Left renal cortex interstitium (tissue), 4 donors: ENCODE measurements around the gene DYNLT4. TPM values are rescaled to one million over a fixed set of nuclear protein-coding genes. Genes with fewer than 3 reads are reported as not detected.
"Not testable (repeated sequence)": the region's sequence is repeated elsewhere in the genome, so short reads cannot be mapped to it uniquely, and the experiment has no call there.

Experiments used
- DNase-seq, 4 donors: peaks; one replicate each; pipeline ENCODE4 v3.0.0-alpha.2; 2013; ENCODE audit warnings: low read depth in 4 of 4, low spot score in 2 of 4, missing footprints in 1 of 4
- polyA plus RNA-seq, 4 donors: library from polyadenylated mRNA; unstranded; fragments of 120-200 nt; gene quantifications; one replicate each; pipeline ENCODE4 v1.2.1, GENCODE V29; 2013; ENCODE audit not compliant: insufficient read length in 4 of 4

The DYNLT4 gene
- polyA plus RNA-seq, 4 donors, result 0.14 TPM; not detected in 3

DNA sequence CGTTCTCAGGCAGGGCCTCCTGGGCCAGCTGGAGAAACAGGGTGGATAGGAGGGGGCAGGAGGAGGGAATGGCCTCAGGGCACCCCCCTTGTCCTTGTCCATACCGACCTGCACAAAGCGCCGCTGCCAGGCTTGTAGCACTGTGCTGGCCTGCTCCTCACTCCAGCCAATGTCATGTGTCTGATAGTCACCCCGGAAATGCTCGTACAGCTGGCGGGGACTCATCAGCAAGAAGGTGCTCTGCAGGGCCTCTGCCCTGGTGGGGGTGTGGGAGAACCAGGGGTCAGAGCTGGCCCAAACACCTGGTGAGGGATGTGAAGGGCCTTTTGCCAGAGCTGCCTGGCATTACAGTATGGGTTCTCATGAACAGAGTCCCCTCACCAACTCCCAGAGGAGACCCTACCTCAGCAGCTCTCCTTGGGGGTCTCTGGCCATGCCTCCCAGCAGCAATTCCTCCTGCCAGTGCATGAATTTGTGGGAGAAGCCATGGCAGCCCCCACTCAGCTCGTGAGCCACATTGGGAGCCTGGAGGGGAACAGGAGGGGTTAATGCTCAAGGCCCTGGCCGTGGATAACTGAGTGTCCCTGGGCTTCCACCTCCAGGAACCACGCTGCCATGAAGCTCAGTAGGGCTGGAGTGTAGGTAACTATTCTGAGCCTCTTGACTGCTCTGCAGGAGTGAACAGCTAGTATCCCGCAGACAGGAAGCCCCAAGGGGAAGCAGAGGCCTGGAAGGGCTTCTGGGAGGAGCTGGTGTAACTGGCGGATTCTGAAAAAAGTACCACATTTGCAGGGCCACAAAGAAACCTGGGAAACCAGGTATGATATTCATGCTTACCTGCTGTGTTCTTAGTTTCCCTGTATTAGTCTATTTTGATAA, 22.6 kb upstream of the DYNLT4 start:
- no peak for DNase-seq

DNA sequence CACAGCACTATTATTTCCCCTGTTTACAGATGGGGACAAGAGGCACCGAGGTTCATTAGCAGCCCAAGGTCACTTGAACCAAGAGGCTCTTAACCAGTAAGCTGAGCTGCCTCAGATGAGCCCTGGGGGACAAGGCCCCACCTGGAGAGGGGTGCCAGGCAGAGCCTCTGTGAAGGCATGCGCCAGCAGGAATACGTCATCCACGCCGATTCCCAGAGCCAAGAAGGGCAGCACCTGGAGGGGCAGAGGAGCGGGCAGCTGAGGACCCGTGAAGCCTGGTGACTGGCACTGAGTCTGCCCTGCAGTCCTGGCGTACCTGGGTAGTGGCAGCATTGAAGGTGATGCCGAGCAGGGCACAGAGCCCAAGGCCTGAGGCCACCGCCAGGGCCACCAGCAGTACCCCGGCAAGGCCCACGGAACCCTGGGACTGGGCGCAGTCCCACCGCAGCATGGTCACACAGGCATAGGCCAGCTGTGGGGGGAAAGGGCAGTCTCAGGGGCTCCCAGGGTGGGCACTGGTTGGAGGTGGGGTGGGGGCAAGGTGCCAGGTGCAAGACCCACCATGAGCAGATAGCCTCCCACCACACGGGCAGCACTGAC, 21.8 kb upstream of the DYNLT4 start:
- no peak for DNase-seq

DNA sequence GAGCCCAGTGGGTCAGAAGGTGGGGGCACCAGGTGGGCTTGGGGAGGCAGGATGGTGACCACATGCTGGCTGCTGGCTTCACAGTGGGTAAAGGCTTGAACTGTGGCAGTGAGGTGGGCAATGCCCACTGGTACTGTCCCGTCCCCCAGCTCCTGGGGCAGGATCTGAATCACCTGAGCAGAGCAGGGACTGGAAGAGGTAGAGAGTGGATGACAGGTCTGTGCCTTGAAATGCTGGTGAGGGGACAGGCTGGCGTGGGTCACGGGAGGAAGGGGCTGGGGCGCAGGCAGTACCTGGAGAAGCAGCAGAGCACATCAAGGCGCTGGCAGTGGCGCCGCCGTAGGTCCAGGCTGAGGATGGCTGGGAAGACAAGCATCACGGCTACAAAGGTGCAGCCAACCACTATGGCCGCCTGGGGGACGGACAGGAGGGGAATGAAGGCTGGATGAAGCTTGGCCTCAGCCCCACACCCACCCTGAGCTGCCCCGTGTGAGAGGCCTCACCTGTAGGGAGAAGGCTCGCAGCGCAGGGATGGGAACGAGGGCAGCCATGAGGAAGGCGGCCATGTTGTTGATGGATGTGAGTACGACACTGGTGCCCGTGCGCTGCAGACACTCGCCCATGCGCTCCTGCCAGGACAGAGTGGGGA, 21.0 kb upstream of the DYNLT4 start:
- DNase-seq, result no peak

DNA sequence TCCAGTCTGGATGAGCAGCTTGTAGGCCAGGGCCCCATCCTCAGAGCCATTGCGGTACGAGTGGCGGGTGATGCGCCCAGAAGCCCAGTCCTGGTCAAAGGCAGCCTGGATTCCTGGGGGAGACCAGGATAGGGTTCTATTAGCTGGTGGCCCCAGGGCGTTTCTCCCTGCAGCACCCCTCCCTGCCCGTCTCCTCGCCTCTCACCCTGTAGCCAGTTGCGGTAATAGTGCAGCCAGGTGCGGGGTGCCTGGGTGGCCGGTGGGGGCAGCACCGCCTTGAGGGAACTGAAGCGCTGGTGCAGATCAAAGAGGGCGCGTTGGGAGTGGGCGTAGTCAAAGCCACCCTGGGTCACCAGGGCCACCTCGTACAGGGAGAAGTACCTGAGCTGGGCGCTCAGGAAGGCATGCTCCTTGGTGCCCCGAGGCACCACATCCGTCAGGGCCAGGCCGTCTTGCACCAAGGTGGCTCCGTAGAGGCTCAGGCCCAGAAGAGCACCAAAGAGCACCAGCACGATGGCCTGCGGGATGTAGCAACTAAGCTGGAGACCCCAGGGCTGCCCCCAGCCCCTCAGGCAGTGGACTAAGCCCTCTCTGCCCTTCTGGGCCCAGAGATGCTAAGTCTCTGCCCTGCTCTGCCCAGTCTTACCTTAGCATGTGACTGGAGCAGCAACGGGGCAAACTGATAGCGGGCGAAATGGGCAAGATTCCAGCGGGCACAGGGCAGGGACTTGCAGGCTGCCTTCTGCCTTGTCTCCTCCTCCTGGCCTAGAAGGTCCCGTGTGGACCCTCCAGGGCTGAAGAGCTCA, 20.2 kb upstream of the DYNLT4 start:
- DNase-seq, result no peak

DNA sequence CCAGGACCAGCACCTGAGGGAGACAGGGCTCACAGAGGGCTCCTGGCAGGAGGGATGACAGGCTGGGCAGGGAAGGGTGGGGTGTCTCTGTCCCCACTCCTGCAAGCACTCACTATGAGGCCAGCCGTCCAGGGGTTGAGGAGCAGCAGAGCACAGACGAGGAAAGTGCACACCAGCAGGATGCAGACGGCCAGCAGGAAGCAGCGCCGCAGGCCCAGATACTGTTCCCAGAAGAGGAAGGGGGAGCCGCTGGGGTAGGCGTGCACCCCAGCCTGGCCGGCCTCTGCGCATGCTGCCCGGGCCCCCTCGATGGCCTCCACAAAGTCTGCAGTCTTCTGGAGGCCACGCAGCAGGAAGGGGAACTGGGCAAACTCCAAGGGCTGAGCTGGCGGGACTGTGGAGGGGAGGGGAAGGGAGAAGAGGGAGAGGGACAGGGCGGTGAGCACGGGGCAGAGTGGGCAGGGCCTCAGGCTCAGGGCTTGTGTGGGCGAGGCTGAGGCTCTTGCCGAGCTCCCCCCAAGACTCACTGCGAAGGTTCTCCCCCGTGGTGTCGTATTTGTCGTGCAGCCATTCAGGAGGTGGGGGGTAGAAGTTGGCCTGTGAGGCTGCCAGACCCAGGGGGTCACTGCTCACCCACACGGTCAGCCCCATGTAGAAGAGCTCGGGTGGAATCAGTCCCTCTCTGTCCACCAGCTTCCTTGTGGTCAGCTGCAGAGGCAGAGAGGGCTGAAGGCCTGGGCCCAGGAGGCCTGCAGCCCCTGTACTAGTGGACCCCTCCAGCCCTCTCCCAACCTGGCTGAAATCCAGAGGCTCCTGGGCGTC, 19.4 kb upstream of the DYNLT4 start:
- DNase-seq, result no peak

DNA sequence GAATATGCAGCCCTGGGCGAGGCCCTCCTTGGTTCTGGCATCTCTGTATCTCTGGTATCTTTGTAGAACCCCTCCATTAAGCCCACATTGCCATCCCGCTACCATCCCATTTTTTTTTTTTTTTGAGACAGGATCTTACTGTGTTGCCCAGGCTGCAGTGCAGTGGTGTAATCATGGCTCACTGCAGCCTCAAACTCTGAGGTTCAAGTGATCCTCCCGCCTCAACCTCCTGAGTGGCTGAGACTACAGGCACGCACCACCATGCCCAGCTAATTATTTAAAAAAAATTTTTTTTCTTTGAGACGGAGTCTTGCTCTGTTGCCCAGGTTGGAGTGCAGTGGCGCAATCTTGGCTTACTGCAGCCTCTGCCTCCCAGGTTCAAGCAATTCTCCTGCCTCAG, 17.2 kb upstream of the DYNLT4 start:
- DNase-seq, result not testable (repeated sequence)

DNA sequence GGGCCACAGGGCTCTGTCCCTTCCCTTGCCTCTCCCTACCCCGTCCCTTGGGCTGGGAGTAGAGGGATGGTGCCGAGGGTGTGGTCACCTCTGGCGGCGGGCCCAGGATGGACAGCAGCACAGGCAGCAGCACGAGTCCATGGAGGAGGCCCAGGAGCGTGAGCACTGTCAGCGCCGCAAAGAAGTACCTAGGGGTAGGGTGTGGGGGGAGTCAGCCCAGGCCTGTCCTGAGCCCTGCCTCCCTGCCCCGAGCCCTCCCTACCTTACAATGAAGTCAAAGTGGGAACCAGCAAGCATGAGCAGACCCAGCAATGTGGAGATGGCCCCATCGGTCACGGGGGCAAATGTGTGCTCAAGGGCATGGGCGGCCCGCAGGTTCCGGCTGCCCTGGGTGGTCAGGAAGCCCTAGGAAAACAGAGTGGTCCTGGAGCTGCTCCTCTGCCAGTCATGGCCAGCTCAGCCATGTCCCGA, 15.9 kb upstream of the DYNLT4 start:
- DNase-seq, result no peak

DNA sequence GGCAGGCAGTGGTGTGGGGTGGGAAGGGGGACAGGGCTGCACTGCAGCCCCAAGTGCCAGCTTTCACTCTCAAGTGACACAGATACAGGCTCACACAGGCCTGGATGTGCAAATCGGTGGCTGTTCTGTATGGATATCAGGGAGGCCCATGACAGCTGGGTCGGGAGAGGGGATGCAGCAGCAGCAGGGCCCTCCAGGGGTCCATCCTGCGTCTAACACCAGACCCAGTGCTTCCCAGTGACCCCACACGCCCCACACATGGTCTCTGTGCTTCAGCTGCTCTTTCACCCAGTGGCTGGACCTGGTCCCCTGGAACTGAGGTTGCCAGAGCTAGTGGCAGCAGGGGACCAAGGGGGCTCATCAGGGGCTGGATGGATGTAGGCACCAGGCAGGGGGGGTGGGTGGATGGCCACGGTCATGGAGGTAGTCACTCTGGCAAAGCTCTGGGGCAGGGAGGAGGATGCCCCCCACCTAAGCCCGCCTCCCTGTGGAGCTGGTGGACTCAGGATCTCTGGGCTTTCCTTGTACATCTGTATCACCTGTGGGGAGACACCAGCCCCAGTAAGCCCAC, 15.1 kb upstream of the DYNLT4 start:
- no peak for DNase-seq

DNA sequence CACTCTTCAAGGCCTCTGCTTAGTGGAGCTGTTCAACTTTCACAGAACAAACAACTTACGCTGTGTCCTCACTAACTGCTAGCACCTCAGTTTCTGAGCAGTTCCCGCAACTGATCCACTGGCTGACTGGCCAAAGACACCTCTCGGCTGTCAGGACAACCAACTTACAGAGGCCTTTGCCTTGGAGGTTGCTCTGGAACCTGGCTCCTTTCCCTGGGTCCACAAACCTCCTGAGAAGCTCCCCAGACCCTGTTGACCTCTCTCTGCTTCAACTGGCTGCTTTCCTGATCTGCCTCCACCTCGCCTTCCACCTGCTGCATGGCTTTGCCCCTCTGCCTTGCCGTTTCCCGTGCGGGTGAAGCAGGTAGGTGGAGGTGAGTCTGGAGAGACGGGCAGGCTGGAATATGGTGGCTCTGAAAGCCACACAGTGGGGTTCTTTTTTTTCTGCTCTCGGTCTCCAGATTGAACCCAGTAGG, 14.1 kb upstream of the DYNLT4 start:
- no peak for DNase-seq

DNA sequence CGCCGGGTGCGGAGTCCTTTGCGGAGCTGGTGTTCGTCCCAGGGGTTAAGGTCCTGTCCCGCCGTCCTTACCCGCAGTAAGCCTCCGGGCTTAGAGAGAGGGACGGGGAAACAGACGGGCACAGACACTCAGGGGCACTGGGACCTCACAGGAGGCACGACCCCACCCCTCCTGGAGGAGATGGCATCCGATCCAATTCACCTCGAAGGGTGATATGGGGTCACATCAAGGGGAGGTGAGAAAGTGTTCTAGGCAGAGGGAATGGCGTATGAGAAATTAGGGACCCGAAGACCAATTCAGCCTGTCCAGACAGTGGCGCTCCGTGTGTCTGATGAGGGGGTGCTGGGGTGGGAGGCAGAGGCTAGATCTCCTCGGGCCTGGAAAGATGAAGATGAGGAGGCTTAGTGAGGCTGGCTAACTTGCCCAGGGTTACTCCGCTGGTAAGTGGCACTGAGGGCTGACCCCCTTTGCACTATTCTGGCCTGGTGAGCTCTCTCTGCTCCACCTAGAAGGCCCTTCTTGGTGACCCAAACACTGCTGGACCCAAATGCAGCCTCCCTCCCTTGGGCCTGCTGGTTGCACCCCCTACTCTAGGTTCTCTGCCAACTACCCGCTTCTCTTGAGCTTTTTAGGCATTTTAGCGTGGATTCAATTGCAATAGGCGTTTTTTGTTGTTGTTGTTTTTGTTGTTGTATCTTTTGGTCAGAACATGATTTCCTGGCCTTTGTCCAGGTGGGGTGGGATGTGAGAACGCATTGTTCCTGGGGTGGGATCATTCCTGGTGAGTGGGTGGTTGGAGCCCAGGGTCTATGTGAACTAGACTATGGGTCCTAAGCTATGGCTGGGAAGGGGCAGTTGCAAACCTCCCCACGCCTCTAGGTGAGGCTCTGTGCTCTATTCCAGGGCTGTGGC, 13.4 kb upstream of the DYNLT4 start:
- no peak for DNase-seq

DNA sequence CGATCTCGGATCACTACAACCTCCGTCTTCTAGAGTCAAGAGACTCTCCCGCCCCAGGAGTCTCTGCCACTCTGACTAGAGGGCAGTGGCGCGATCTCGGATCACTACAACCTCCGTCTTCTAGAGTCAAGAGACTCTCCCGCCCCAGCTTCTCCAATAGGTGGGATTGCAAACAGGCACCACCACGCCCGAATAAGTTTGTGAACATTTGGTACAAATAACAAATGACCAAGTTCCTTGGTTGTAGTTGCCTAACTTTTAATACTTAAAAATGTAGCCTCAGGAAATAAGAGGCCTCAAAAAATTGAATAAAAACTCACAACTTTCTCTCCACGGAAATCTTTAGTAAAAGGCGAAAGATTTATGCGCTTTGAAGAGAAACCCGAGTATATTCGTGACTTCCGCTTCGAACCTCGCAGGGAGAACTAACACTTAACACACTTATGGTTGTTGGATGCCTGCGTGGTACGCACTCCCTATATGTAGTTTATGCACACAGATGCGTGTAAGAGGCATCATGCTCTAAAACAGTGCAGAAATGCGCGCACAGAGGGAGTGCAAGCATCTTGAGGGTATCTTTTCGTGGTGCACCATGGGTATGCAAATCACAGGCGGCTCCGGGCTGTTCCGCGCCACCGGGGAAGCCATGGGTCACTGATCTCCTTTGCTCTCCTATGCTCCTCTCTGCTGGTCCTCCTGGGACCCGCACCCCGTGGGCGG, 12.6 kb upstream of the DYNLT4 start:
- peak in 2 of 4 donors; percentile 80 to 96 for DNase-seq

DNA sequence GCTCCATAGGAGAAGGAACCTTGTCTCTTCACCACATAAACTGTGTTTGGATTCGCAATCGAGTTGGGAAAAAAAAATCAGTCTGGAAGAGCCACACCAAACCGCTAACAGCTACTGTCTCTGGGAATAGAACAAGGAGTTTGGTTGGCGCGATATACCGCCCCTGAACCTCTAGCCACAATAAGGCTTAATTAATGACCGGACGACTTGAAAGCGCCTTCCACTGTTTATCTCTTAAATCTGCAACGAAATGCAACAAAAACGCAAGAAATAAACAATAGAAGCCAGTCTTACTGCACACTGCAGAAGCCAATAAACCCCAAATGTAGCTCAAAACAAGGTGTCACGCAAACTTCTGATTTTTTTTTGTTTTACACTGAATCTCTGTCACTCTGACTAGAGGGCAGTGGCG, 12.1 kb upstream of the DYNLT4 start:
- no peak for DNase-seq

DNA sequence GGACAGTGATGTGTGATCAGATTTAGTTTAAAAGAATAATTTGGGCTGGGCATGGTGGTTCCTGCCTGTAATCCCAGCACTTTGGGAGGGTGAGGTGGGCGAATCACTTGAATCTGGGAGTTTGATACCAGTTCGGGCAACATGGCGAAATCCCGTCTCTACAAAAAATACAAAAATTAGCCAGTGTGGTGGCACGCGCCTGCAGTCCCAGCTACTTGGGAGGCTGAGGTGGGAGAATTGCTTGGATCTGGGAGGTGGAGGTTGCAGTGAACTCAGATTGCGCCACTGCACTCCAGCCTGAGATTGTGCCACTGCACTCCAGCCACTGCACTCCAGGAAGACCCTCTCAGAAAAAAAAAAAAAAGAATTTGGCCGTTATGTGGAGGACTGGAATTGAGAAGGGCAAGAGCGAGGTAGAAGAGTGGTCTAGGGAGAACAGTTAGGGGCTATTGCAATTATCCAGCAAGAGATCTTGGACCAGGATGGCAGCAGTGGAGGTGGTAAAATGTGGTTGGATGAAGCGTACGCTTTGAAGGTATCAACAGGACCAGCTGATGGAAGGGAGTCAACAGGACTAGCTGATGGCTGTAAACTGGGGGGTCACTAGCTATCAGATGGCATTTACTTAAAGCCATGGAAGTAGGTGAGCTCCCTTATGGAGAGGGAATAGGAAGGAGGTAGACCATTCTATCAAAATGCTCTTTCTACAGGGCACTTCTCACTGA, 10.8 kb upstream of the DYNLT4 start:
- no peak for DNase-seq

DNA sequence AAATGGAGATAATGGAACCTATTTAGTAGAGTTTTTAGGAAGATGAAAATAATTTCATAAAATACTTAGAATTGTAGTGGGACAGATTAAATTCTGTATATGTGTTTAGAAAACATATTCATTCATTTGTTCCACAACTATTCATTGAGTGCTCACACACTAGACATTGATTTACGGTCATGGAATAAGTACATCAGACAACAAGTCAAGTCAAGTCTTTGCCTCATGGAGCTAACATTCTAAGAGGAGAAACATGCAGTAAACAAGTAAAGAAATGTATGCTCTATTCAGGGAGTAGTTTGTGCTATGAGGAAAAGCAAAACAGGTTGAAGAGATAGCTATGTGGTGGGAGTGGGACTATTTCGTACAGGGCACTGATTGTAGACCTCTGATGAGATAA, 10.2 kb upstream of the DYNLT4 start:
- no peak for DNase-seq

DNA sequence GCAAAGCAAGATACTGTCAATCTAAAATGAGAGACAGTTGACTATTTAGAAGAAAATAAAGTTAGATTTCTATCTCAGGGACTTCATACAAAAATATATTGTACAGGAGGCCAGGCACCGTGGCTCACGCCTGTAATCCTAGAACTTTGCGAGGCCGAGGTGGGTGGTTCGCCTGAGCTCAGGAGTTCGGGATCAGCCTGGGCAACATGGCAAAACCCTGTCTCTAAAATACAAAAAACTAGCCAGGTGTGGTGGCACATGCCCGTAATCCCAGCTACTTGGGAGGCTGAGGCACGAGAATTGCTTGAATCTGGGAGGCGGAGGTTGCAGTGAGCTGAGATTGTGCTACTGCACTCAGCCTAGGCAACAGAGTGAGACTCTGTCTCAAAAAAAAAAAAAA, 8.8 kb upstream of the DYNLT4 start:
- DNase-seq, result not testable (repeated sequence)

DNA sequence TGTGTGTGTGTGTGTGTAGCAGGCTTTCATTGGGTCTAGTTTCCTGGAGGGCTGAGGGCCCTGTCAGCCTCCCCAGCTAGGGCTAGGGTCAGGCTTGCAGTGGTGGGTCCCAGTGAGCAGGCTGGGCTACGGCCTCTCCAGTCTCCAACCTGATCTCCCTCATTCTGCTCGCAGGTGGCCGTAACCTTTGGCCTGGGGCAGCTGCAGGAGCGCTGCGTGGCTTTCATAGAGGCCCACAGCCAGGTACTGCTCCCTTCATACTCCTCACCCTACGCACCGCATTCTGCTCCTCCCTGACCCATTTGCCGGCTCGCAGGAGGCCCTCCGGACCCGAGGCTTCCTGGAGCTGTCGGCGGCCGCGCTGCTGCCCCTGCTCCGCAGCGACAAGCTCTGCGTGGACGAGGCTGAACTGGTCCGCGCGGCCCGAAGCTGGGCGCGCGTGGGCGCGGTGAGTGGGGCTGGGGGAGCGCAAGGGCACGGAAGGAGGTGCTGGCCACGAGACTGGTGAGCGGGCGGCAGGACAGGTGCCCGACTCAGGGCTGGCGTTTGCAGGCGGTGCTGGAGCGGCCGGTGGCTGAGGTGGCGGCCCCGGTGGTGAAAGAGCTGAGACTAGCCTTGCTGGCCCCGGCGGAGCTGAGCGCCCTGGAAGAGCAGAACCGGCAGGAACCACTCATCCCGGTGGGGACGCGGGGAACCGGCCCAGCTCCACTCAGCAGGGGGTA, 5.8 kb upstream of the DYNLT4 start:
- DNase-seq, result no peak
